ENCODE measurements around the gene LRRC37B.
"Not testable (repeated sequence)": the region's sequence is repeated elsewhere in the genome, so short reads cannot be mapped to it uniquely, and the experiment has no call there.

Gene LRRC37B

DNA sequence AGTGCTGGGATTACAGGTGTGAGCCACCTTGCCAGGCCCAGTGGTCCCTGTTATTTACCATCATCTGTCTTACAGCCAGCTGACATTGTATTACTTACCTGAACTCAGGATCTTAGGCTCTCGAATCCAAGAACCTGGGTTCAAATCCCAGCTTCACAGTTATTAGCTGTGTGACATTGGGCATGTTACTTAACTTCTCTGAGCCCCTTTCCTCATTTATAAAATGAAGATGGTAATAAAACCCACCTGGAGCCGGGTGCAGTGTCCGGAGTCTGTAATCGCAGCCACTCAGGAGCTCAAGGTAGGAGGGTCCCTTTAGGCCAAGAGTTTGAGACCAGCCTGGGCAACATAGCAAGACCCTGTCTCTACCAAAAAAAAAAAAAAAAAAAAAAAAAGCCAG lies 79.7 kb downstream of the LRRC37B start:
- not testable (repeated sequence) for DNase-seq (ENCODE audit: low read depth)

DNA sequence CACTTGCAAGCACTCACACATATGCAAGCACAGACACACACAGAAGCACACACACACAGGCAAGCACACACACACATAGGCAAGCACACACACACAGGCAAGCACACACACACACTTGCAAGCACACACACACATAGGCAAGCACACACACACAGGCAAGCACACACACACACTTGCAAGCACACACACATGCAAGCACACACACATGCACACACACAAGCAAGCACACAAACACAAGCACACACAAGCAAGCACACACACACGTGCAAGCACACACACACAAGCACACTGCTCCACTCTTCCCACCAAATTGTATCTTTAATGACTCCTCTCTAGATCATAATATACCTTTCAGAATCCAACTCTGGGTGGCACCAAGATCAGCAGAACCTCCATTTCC lies 84.9 kb downstream of the LRRC37B start:
- DNase-seq (ENCODE audit: low read depth), result not testable (repeated sequence)

DNA sequence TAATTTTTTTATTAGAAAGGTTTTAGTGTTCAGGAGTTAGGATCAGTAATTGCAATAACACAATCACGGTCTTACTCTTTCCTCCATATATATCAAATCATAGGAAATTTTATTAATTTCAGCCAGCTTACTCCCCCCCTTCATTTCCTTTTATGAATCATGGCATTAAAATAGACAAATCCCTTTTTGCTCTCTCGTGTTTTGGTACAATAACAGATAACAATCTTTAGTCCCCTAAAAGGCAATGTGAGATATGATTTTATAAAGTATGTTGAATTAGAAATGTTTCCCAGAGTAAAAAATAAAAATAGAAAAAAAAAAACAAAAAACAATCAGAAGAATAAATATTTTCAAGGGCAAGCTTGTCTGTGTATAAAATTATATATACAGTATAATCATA lies 92.5 kb downstream of the LRRC37B start:
- no peak for DNase-seq (ENCODE audit: low read depth)

DNA sequence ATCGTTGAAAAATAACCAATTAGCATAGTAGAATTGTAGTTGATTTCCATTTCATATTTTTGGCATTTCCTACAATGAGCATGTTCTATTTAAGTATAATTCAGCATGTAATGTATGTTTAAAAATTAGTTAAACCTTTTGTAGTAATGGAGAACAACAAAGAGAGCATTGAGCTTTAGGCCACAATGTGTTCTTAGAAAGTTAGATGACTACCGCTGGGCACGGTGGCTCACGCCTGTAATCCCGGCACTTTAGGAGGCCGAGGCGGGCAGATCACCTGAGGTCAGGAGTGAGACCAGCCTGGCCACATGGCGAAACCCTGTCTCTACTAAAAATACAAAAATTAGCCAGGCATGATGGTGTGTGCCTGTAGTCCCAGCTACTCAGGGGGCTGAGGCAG lies 93.1 kb downstream of the LRRC37B start:
- not testable (repeated sequence) for DNase-seq (ENCODE audit: low read depth)

DNA sequence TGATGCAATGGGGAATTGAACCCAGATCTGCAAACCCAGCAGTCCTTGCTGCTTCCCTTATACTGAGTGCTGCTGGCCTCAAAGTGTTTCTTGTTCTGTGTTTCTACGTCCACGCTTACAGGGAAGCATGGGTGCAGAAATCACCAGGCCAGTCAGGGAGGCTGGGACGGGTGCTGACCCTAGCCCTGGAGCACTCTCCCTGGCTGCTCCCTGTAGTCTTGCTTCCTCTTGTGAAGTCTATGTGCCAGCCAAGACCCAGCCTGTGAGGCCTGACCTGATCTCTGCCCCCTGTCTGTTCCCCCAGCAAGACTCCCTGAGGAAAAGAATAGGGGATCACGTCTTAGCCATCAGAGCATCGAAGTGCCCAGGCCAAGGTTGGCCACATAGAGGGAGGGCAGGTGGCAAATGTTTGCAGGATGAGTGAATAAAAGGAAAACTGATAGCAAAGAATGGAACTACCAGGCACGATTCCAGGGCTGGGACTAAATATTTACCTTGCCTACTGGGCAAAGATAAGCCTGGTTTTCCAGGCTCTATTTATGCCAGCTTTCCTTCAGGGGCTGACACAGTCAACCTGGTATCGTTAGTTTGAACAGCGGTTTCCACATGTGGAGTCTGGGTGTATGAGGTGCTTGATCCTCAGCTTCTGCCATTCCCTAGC lies 93.9 kb downstream of the LRRC37B start:
- no peak for DNase-seq (ENCODE audit: low read depth)

DNA sequence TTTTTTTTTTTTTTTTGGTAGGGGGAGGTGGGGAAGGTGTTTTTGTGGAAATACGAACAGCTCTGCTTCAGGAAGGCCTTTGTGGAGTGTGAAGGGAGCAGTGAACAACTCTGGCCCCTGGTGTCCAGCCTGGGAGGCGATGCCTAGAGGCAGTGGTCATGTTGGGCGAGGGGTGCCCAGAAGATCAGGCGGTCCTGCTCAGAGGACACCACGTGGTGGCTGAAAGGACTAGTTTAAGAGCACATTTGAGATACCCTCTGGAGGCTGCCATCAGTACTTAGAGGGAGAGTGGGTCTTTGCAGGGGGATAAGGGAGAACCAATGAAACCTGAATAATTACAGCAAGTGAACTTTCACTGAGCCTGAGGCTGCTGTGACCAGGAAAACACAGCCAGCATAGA lies 95.0 kb downstream of the LRRC37B start:
- no peak for DNase-seq (ENCODE audit: low read depth)

DNA sequence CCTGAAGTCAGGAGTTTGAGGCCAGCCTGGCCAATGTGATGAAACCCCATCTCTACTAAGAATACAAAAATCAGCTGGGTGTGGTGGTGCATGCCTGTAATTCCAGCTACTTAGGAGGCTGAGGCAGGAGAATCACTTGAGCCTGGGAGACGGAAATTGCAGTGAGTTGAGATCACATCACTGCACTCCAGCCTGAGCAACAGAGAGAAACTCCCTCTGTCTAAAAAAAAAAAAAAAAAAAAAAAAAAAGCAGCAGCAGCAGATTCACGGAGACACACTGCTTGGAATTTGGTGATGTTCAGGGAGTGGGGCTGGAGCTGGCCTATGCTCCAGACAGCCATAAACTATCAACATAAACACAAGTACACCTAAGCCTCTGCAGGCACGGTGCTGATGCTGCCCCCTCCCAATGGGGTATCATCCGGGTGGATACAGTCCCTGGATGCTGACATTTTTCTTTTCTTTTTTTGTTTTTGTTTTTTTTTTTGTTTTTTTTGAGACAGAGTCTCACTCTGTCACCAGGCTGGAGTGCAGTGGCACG lies 95.5 kb downstream of the LRRC37B start:
- DNase-seq (ENCODE audit: low read depth), result no peak

All from T follicular helper cell (primary cell).